ENCODE results near the gene TMEM8B.

GRCh38 chr9:35867538-35867937 lies 38.5 kb downstream of the TMEM8B start:
- TF ChIP-seq CTCF (conservative IDR thresholded peaks at IDR 0.05; ENCODE audit: low read length) (no peak), EZH2phosphoT487 (IDR thresholded peaks at IDR 0.05; ENCODE audit: borderline replicate concordance) (no peak)

All from Loucy (cell line).